ENCODE data around the gene NPAS4.

GRCh38 chr11:66418168-66418985, 2.5 kb upstream of the NPAS4 start:
- TF ChIP-seq CTCF (tag by site-specific recombination; IDR thresholded peaks at IDR 0.05) = no peak
- no peak for TF ChIP-seq ZNF148 (tag by site-specific recombination; IDR thresholded peaks at IDR 0.05; ENCODE audit: borderline replicate concordance)
- TF ChIP-seq ZNF274 (IDR thresholded peaks at IDR 0.05; ENCODE audit: low read length) = no peak
- TF ChIP-seq ZNF274 (tag by site-specific recombination; IDR thresholded peaks at IDR 0.05; ENCODE audit: borderline replicate concordance) = no peak
- TF ChIP-seq ZNF660 (tag by site-specific recombination; IDR thresholded peaks at IDR 0.05) = peak; percentile 84
- no peak for TF ChIP-seq ELK4 (IDR thresholded peaks at IDR 0.05; ENCODE audit: borderline replicate concordance, low read depth, low read length)
- no peak for TF ChIP-seq ZNF350 (tag by site-specific recombination; IDR thresholded peaks at IDR 0.05)
- no peak for TF ChIP-seq GLI2 (tag by site-specific recombination; IDR thresholded peaks at IDR 0.05; ENCODE audit: borderline replicate concordance, low read depth)
- no peak for TF ChIP-seq PBX3 (CRISPR knock-in tag; IDR thresholded peaks at IDR 0.05)
- no peak for TF ChIP-seq ZBTB20 (tag by site-specific recombination; IDR thresholded peaks at IDR 0.05)
- TF ChIP-seq HOXA7 (CRISPR knock-in tag; IDR thresholded peaks at IDR 0.05; ENCODE audit: borderline replicate concordance) = no peak
- TF ChIP-seq ZNF133 (tag by site-specific recombination; IDR thresholded peaks at IDR 0.05) = no peak
- TF ChIP-seq ZNF114 (tag by site-specific recombination; IDR thresholded peaks at IDR 0.05) = no peak
- TF ChIP-seq ZSCAN16 (tag by site-specific recombination; IDR thresholded peaks at IDR 0.05) = no peak
- TF ChIP-seq REST (tag by site-specific recombination; IDR thresholded peaks at IDR 0.05) = peak; percentile 97
